ENCODE results near the gene TLE5. TPM values are rescaled to one million over a fixed set of nuclear protein-coding genes. Genes with fewer than 3 reads are reported as not detected.

Gene TLE5
- polyA plus RNA-seq, 1 experiment, result 579 TPM

DNA sequence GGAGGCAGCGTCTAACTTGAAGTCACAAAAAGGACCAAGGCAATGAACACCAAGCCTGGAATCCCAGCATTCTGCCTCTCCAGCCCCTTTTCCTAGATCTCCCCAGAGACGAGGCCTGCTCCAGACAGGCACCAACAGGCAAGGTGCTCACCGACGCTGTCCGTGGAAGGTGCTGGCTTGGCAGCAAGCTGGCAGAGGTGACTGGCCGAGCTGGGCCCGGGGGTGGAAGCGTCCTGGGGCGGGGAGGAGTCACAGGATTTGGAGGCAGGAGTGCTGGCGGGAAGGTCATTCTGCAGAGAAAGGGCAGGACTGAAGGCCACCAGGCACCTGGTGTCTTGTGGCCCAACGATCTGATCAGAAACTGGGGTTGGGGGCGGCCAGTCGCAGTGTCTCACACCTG, 51.4 kb downstream of the TLE5 start:
- CTCF ChIA-PET, result no interaction called here
- no peaks in the 10 kb centered on the region; the same call in none of the 2 replicates for H3K27me3 ChIP-seq (ENCODE audit: control insufficient read depth, insufficient read depth, low read length)
- TF ChIP-seq, protein P1, sequence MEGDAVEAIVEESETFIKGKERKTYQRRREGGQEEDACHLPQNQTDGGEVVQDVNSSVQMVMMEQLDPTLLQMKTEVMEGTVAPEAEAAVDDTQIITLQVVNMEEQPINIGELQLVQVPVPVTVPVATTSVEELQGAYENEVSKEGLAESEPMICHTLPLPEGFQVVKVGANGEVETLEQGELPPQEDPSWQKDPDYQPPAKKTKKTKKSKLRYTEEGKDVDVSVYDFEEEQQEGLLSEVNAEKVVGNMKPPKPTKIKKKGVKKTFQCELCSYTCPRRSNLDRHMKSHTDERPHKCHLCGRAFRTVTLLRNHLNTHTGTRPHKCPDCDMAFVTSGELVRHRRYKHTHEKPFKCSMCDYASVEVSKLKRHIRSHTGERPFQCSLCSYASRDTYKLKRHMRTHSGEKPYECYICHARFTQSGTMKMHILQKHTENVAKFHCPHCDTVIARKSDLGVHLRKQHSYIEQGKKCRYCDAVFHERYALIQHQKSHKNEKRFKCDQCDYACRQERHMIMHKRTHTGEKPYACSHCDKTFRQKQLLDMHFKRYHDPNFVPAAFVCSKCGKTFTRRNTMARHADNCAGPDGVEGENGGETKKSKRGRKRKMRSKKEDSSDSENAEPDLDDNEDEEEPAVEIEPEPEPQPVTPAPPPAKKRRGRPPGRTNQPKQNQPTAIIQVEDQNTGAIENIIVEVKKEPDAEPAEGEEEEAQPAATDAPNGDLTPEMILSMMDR (IDR thresholded peaks at IDR 0.05; ENCODE audit: insufficient read depth, low read depth, low read length), result no peak
- no peaks in the 10 kb centered on the region for H3K36me3 ChIP-seq (ENCODE audit: control insufficient read depth, insufficient read depth, low read length)
- POLR2A ChIA-PET, result no interaction called here
- H3K4me3 ChIP-seq (ENCODE audit: low read depth, low read length), result no peak overlapping the region
- no peak for DNase-seq (ENCODE audit: low read depth)

DNA sequence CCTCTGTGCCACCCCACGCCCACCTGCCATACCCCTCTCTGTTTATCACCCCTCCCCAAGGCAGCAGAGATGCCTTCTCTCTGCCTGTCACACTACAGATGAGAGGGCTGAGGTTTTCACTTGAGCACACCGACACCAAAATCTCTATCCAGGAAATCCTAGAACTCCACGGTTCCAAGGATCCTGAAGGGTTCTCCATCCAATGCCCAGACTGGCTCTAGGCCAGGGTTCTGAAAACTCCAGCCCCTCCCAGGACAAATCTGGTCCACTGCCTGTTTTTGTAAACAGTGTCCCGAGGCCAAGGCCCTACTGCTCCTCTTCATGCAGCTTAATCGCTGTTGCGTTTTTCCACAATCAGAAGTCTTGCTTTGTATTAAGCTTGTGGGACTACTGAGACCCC, 53.3 kb downstream of the TLE5 start:
- H3K36me3 ChIP-seq (ENCODE audit: control insufficient read depth, insufficient read depth, low read length), result no peaks in the 10 kb centered on the region
- POLR2A ChIA-PET, result no interaction called here
- peaks cover 2% of the 10 kb centered on the region for H3K27me3 ChIP-seq (ENCODE audit: control insufficient read depth, insufficient read depth, low read length)
- CTCF ChIA-PET, result no interaction called here
- no peak for DNase-seq (ENCODE audit: low read depth)
- no peak overlapping the region for H3K4me3 ChIP-seq (ENCODE audit: low read depth, low read length)
- TF ChIP-seq, protein P1 (IDR thresholded peaks at IDR 0.05; ENCODE audit: insufficient read depth, low read depth, low read length), result no peak

DNA sequence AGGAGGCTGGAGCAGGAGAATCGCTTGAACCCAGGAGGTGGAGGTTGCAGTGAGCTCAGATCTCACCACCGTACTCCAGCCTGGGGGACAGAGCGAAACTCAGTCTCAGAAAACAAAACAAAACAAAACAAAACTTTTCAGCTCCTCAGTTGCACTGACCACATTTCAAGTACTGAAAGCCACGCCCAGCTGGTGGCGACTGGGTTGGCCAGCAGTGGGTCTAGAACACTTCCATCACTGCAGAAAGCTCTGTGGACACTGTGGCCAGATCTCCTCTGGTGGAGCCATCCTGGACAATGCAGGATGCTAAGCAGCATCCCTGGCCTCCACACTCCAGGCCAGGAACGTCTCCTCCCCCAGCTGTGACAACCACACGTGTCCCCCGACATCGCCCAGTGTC, 54.3 kb downstream of the TLE5 start:
- ChIA-PET POLR2A (no interaction called here), CTCF (interaction anchor here (1.0 to 1.1 kb wide), 2 partner anchors 8 to 10 kb away, joined by 3 to 6 read pairs; no protein-coding TSS in a partner anchor)
- peaks cover 2% of the 10 kb centered on the region for H3K27me3 ChIP-seq (ENCODE audit: control insufficient read depth, insufficient read depth, low read length)
- TF ChIP-seq, protein P1 (IDR thresholded peaks at IDR 0.05; ENCODE audit: insufficient read depth, low read depth, low read length), result no peak
- DNase-seq (ENCODE audit: low read depth), result no peak
- H3K36me3 ChIP-seq (ENCODE audit: control insufficient read depth, insufficient read depth, low read length), result no peaks in the 10 kb centered on the region
- no peak overlapping the region for H3K4me3 ChIP-seq (ENCODE audit: low read depth, low read length)

DNA sequence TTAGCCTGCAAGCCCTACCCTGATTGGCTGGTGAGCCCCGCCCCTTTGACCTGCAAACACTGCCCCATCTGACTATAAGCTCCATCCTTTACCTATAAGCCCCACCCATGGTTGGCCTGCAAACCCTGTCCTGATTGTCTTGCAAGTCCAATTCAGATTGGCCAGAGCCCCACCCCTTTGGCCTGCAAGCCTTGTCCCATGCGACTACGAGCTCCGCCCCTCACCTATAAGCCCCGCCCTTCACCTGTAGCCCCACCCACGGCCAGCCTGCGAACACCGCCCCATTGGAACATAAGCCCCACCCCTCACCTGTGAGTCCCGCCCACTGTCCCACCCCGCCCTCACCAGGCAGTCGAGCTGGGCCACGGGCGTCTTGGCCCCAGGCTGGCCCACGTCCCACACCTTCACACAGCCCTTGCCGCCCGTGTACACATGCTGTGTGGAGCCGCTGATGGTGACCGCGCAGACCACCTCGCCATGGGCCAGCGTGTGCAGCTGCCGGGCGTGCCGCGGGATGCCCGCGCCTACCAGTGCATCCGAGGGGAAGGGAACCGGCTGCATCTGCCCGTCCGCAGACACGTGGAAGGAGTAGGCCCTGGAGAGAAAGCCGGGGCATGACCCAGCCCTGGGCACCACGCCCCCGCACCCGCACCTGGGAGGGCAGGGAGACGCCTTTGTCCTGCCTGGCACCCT, 56.1 kb downstream of the TLE5 start:
- DNase-seq (ENCODE audit: low read depth), result no peak
- TF ChIP-seq, protein P1 (IDR thresholded peaks at IDR 0.05; ENCODE audit: insufficient read depth, low read depth, low read length), result no peak
- Histone ChIP-seq H3K4me3 (ENCODE audit: low read depth, low read length) (no peak overlapping the region), H3K36me3 (ENCODE audit: control insufficient read depth, insufficient read depth, low read length) (no peaks in the 10 kb centered on the region), H3K27me3 (ENCODE audit: control insufficient read depth, insufficient read depth, low read length) (peaks cover 2% of the 10 kb centered on the region)
- POLR2A ChIA-PET, result no interaction called here
- CTCF ChIA-PET, result no interaction called here

DNA sequence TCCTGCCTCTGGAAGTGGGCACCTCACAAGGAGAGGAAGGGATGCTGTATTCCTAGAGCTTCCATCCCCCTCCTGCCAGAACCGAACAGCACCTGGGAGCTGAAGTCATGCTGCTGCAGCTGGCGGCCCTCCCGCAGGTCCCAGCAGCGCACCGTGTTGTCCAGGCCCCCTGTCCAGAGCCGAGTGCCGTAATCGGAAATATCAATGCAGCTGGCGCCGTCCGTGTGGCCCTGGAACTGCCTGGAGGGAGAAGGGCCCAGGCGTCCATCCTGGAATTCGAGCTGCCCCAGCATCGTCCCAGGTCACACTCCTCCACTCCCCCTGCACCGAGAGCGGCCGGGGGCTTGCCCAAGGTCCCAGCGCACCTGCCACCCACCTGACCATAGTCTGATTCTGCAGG, 57.0 kb downstream of the TLE5 start:
- no peak for DNase-seq (ENCODE audit: low read depth)
- H3K4me3 ChIP-seq (ENCODE audit: low read depth, low read length), result no peak overlapping the region
- no peaks in the 10 kb centered on the region for H3K36me3 ChIP-seq (ENCODE audit: control insufficient read depth, insufficient read depth, low read length)
- peaks cover 2% of the 10 kb centered on the region for H3K27me3 ChIP-seq (ENCODE audit: control insufficient read depth, insufficient read depth, low read length)
- TF ChIP-seq, protein P1 (IDR thresholded peaks at IDR 0.05; ENCODE audit: insufficient read depth, low read depth, low read length), result no peak
- ChIA-PET CTCF (interaction anchor here (1.3 kb wide), 1 partner anchor 16 kb away, joined by 3 read pairs; no protein-coding TSS in a partner anchor), POLR2A (no interaction called here)
